Caco-2 (cell line): ENCODE results near the gene PHF23. TPM values are rescaled to one million over a fixed set of nuclear protein-coding genes. Genes with fewer than 3 reads are reported as not detected.

Source experiments
- BruUV-seq: library from RNA; stranded (reverse); fragments of 400-500 nt; replicated peaks from 2 replicates; lab custom pipeline; 2021; lab: Mats Ljungman, UMichigan
- CTCF ChIA-PET: fragments of 300-600 bp; sonication (Branson Sonifier 250); formaldehyde crosslinking; loops from one replicate; lab custom pipeline; 2022; ENCODE audit warnings: antibody characterized with exemption; lab: Charles Lee
- POLR2A ChIA-PET: fragments of 300-600 bp; sonication (Branson Sonifier 250); formaldehyde crosslinking; loops from one replicate; lab custom pipeline; 2022; ENCODE audit warnings: antibody characterized with exemption; lab: Charles Lee
- DNase-seq, 2 experiments: peaks; one replicate each; pipeline versions ENCODE4 v3.0.0 to v3.0.0-alpha.2; 2020 to 2022
- H3K27me3 ChIP-seq: replicated peaks from 2 replicates; pipeline ENCODE4 v1.6.0; 2011; ENCODE audit warnings: low read length; ENCODE audit not compliant: control insufficient read depth, insufficient read depth
- H3K36me3 ChIP-seq: 2 replicates; pipeline ENCODE4 v1.5.1; 2011; ENCODE audit warnings: low read length; ENCODE audit not compliant: control insufficient read depth, insufficient read depth
- H3K4me1 ChIP-seq: fragments of 250-450 bp; sonication (Bioruptor Pico); 2 replicates; pipeline ENCODE4 v1.5.1; 2020; ENCODE audit warnings: mild to moderate bottlenecking
- H3K4me3 ChIP-seq: 2 replicates; pipeline ENCODE4 v1.5.1; 2011; ENCODE audit warnings: low read depth, mild to moderate bottlenecking, control low read depth, low read length
- H3K9me3 ChIP-seq: fragments of 250-450 bp; sonication (Bioruptor Pico); 2 replicates; pipeline ENCODE4 v1.5.1; 2020; ENCODE audit warnings: mild to moderate bottlenecking, moderate library complexity
- H3K27ac Mint-ChIP-seq: one replicate; pipeline ENCODE4 v1.8.0; 2022; ENCODE audit warnings: mixed read lengths; ENCODE audit not compliant: unreplicated experiment
- H3K27me3 Mint-ChIP-seq: one replicate; pipeline ENCODE4 v1.8.0; 2022; ENCODE audit warnings: mixed read lengths; ENCODE audit not compliant: insufficient read depth, unreplicated experiment
- H3K36me3 Mint-ChIP-seq: one replicate; pipeline ENCODE4 v1.8.0; 2022; ENCODE audit warnings: mild to moderate bottlenecking, mixed read lengths; ENCODE audit not compliant: insufficient read depth, unreplicated experiment
- H3K4me1 Mint-ChIP-seq: one replicate; pipeline ENCODE4 v1.8.0; 2022; ENCODE audit warnings: low read depth, mixed read lengths; ENCODE audit not compliant: unreplicated experiment
- H3K4me3 Mint-ChIP-seq: one replicate; pipeline ENCODE4 v1.8.0; 2022; ENCODE audit warnings: mild to moderate bottlenecking, moderate library complexity, mixed read lengths; ENCODE audit not compliant: unreplicated experiment
- H3K9me3 Mint-ChIP-seq: one replicate; pipeline ENCODE4 v1.8.0; 2022; ENCODE audit warnings: mixed read lengths; ENCODE audit not compliant: unreplicated experiment
- CTCF ChIP-seq, 2 experiments: fragments of 200-600 bp in 1 of 2; IDR thresholded peaks; 1 replicate in 1 of 2; 2 replicates in 1 of 2; pipeline versions ENCODE4 v1.5.1 to v1.8.0; 2011 to 2022; ENCODE audit warnings: antibody characterized with exemption in 1 of 2, control low read depth in 1 of 2, inconsistent platforms in 1 of 2, low read depth in 1 of 2, low read length in 1 of 2, mild to moderate bottlenecking in 1 of 2, moderate library complexity in 1 of 2; ENCODE audit not compliant: insufficient read depth in 1 of 2, severe bottlenecking in 1 of 2, unreplicated experiment in 1 of 2
- intact Hi-C: fragments of 100-400 bp; cut with micrococcal nuclease; formaldehyde crosslinking; loops from one replicate; pipeline ENCODE4 v1.10.0; 2022; ENCODE audit not compliant: unreplicated experiment
- total RNA-seq: library from RNA; stranded (reverse); gene quantifications from 2 replicates; pipeline ENCODE4 v1.2.3, GENCODE V29; 2022

The PHF23 gene
- total RNA-seq, 1 experiment from 2014 or later, result 20.5 TPM

- Mint-ChIP-seq H3K4me1 (peaks cover 6% of the 10 kb centered on the region), H3K36me3 (peaks cover 7% of the 10 kb centered on the region), H3K9me3 (no peaks in the 10 kb centered on the region), H3K27ac (no peak overlapping the region), H3K4me3 (no peak overlapping the region), H3K27me3 (no peaks in the 10 kb centered on the region)
- intact Hi-C loops, result no loop called here
- no peaks in the 10 kb centered on the region for H3K4me1 ChIP-seq
- no peak for TF ChIP-seq CTCF (IDR thresholded peaks at IDR 0.05; ENCODE audit: insufficient read depth in 1 of 2, low read depth in 1 of 2, low read length in 1 of 2, severe bottlenecking in 1 of 2, unreplicated experiment in 1 of 2)
- no peaks in the 10 kb centered on the region for H3K36me3 ChIP-seq
- no TSS peak for BruUV-seq
- H3K27me3 ChIP-seq, result no peaks in the 10 kb centered on the region
- no peak for DNase-seq
- H3K9me3 ChIP-seq, result no peaks in the 10 kb centered on the region
- ChIA-PET POLR2A (no interaction called here), CTCF (no interaction called here)
- H3K4me3 ChIP-seq, result no peak overlapping the region
Measured at GRCh38 chr17:7207120-7208001, 31.9 kb downstream of the PHF23 start.

GRCh38 chr17:7205561-7205960 is 33.7 kb downstream of the PHF23 start:
- Mint-ChIP-seq H3K4me1 (peaks cover 6% of the 10 kb centered on the region), H3K4me3 (peak overlapping the region; percentile 66), H3K27ac (no peak overlapping the region), H3K36me3 (peaks cover 7% of the 10 kb centered on the region), H3K27me3 (no peaks in the 10 kb centered on the region), H3K9me3 (no peaks in the 10 kb centered on the region)
- H3K27me3 ChIP-seq, result no peaks in the 10 kb centered on the region
- H3K36me3 ChIP-seq, result no peaks in the 10 kb centered on the region
- intact Hi-C loops, result no loop called here
- TF ChIP-seq CTCF (IDR thresholded peaks at IDR 0.05; ENCODE audit: insufficient read depth in 1 of 2, low read depth in 1 of 2, low read length in 1 of 2, severe bottlenecking in 1 of 2, unreplicated experiment in 1 of 2), result no peak
- H3K4me1 ChIP-seq, result no peaks in the 10 kb centered on the region
- BruUV-seq, result no TSS peak
- ChIA-PET POLR2A (no interaction called here), CTCF (no interaction called here)
- H3K9me3 ChIP-seq, result no peaks in the 10 kb centered on the region
- no peak for DNase-seq
- no peak overlapping the region for H3K4me3 ChIP-seq

GRCh38 chr17:7204828-7205461 is 34.3 kb downstream of the PHF23 start:
- POLR2A ChIA-PET, result no interaction called here
- intact Hi-C loops, result no loop called here

More at GRCh38 chr17:7204828-7205461, 34.3 kb downstream of the PHF23 start:
- no peaks in the 10 kb centered on the region for H3K4me1 ChIP-seq
- no peaks in the 10 kb centered on the region for H3K27me3 Mint-ChIP-seq
- no peak for TF ChIP-seq CTCF (IDR thresholded peaks at IDR 0.05; ENCODE audit: insufficient read depth in 1 of 2, low read depth in 1 of 2, low read length in 1 of 2, severe bottlenecking in 1 of 2, unreplicated experiment in 1 of 2)
- peak overlapping the region; percentile 31 for H3K4me3 ChIP-seq
- no peaks in the 10 kb centered on the region for H3K9me3 Mint-ChIP-seq
- H3K9me3 ChIP-seq, result no peaks in the 10 kb centered on the region
- no peaks in the 10 kb centered on the region for H3K27me3 ChIP-seq
- no peaks in the 10 kb centered on the region for H3K36me3 ChIP-seq
- CTCF ChIA-PET, result interaction anchor here (0.6 kb wide), 1 partner anchor 263 kb away, joined by 3 read pairs; no protein-coding TSS in a partner anchor
- no peak overlapping the region for H3K27ac Mint-ChIP-seq
- no TSS peak for BruUV-seq
- H3K4me1 Mint-ChIP-seq, result peaks cover 6% of the 10 kb centered on the region
- peak; percentile 73 to 78 for DNase-seq
- peak overlapping the region; percentile 66 for H3K4me3 Mint-ChIP-seq
- H3K36me3 Mint-ChIP-seq, result peaks cover 7% of the 10 kb centered on the region
